HG02943 (cell line): Measurements from ENCODE around the gene PARP9.

Experiments used
- ATAC-seq: cut with Tn5 transposase; IDR thresholded peaks from one replicate; pipeline ENCODE4 v1.9.1; 2021; ENCODE audit warnings: mild to moderate bottlenecking, low read depth, moderate library complexity; ENCODE audit not compliant: unreplicated experiment

Gene PARP9

DNA sequence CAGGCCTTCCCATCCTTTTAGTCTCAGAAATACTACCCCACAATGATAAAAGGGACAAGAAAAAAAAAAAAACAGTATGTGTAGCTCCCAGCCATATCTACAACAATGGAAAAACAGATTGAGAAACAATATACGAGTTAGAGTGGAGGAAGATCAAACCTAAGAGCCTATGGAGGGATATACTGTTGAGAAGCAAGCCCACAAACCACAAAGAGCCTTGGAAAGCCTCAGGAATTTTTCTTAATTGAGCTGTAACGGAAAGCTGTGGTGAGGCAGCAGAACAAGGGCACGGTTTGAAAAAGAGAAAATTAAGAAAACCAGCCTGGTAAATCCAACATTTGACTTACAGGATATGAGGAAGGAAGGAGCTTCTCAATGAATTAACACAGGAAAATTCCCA lies 70.8 kb downstream of the PARP9 start:
- ATAC-seq, result no peak

DNA sequence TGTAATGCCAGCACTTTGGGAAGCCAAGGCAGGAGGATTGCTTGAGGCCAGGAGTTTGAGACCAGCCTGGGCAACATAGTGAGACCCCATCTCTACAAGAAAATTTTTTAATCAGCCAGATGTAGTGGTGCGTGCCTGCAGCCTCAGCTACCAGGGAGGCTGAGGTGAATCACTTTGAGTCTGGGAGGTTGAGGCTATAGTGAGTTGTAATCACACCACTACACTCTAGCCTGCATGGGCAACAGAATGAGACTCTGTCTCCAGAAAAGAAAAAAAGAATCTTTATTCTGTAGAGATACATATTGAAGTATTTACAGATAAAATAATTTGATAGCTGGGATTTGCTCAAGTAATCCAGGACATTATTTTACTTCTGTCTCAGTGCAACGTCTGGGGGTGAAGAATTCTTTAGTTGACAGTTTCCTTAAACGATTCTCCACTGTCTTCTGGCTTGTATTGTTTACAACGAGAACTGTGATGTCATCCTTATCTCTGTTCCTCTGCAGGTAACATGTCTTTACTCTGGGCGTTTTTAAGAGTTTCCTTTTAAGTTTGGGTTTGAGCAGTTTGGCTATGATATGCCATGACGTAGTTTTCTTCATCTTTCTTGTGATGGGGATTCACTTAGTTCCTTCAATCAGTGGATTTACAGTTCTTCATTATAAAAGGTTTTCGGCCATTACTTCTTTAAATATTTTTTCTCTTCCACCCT lies 75.7 kb downstream of the PARP9 start:
- no peak for ATAC-seq

GRCh38 chr3:122484985-122485384 lies 79.1 kb downstream of the PARP9 start:
- no peak for ATAC-seq

- ATAC-seq, result no peak
These were observed 82.7 kb downstream of the PARP9 start for GRCh38 chr3:122481390-122481789.
